ES-I3 (cell line): Measurements from ENCODE around the gene CDC45.
"Not testable (repeated sequence)": the region's sequence is repeated elsewhere in the genome, so short reads cannot be mapped to it uniquely, and the experiment has no call there.

Source experiments
- H3K36me3 ChIP-seq: 2 replicates; pipeline ENCODE4 v1.6.1; 2013; ENCODE audit warnings: mild to moderate bottlenecking, low read length, control low read depth, moderate library complexity; ENCODE audit not compliant: insufficient read depth
- H3K4me1 ChIP-seq: 2 replicates; pipeline ENCODE4 v1.6.1; 2013; ENCODE audit warnings: mild to moderate bottlenecking, control low read depth, low read length; ENCODE audit not compliant: insufficient read depth
- H3K9ac ChIP-seq: 2 replicates; pipeline ENCODE4 v1.6.1; 2013; ENCODE audit warnings: low read depth, mild to moderate bottlenecking, low read length, moderate library complexity
- H3K9me3 ChIP-seq: 2 replicates; pipeline ENCODE4 v1.6.1; 2013; ENCODE audit warnings: mild to moderate bottlenecking, low read length, moderate library complexity; ENCODE audit not compliant: control insufficient read depth, insufficient read depth

Gene CDC45

DNA sequence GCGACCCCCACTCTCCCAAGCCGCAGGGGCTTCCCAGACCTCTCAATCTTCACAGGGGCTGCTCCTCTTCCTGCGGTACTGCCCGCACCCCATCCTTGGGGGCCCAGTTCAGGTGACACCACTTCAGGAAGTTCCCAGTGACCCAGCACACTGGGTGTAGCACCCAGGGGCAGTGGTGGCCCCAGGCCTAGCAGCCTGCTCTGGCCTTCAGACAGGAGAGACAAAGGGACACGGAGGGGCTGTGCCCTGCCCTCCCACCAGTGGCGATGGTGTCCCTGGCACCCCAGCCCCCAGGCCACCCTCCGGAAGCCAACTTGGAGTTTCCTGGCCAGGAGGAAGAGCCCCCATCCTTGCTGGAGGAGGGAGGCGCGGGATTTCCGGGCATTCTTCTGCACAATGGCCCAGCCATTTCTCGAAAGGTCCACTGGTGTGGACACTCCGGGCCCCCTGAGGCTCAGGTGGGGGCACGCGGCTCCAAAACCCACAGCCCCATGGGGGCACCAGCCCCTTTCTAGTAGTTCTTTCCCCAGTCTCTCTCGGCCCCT, 45.5 kb downstream of the CDC45 start:
- Histone ChIP-seq H3K9me3 (no peaks in the 10 kb centered on the region), H3K9ac (0 out of 2 replicates have a peak overlapping the region, but pooled peaks have one; percentile 46), H3K36me3 (no peaks in the 10 kb centered on the region), H3K4me1 (no peaks in the 10 kb centered on the region)

DNA sequence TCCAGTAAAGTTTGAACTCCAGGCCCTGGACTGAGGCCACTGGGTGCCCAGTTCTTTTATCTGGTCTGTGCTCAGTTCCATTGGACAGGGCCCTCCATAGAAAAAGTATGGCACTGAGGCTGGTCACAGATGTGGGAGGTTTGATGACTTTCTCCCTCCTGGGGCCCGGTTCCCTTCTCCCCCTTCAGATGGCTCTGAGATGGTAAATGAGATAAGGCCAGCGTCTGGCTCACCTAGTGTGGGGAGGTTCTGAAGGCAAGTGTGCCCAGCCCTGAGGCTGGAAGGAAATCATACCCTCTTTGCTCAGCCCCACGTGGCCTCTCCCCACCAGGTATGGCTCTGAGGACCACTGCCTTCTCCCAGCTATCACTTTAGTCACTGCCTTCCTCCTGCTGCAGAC, 45.9 kb downstream of the CDC45 start:
- Histone ChIP-seq H3K9ac (no peak overlapping the region), H3K36me3 (no peaks in the 10 kb centered on the region), H3K4me1 (no peaks in the 10 kb centered on the region), H3K9me3 (no peaks in the 10 kb centered on the region)

DNA sequence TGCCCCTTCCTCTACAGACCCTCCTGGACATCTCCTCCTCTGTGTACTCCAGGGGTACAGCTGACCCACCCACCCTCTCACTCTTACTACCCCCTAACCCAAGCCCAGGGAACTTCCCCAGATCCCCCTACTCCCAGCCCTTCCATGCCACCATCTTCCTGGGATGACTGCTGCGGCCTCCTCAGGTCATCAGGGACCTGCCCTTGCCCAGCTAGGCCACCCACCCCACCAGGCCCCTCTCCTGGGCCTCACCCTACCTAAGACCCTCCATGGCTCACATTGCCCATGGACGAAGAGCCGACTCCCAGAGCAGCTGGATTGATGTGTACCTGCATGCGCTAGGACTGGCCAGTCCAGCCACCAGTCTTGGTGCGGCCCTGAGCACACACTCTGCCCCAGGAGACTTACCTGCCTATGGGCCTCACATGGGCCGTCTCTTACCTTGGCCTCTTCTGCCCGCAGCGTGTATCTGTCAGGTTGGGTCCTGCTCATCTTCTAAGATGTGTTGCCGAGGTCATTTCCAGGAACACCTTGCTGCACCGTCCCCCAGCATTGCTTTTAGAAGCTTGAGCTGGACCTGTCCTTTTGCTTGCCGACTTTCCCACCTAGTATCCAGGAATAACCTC, 46.5 kb downstream of the CDC45 start:
- Histone ChIP-seq H3K9ac (no peak overlapping the region), H3K9me3 (no peaks in the 10 kb centered on the region), H3K4me1 (no peaks in the 10 kb centered on the region)

DNA sequence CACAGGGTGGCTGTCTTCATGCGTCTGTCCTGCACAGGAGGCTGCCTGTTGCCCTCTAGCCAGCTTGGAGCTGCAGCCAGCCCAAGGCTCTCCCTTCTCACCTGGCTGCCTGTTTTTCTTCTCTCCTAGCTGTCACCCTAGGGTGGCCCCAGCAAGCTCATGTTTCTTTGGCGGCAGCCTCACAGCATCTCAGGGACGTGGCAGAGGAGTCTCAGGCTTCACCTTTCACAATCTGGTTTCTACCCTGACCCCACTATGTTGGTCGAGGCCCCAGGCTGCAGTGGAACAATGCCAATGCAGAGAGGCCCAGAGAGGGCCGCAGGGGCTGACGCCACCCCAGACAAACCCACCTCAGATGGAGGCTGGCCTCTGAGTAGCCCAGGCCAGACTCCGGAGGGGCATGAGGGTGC, 47.0 kb downstream of the CDC45 start:
- no peak overlapping the region for H3K9ac ChIP-seq
- H3K4me1 ChIP-seq: no peaks in the 10 kb centered on the region
- no peaks in the 10 kb centered on the region for H3K9me3 ChIP-seq
- no peaks in the 10 kb centered on the region for H3K36me3 ChIP-seq

More for the DNA sequence above, 46.5 kb downstream of the CDC45 start:
- H3K36me3 ChIP-seq: no peaks in the 10 kb centered on the region

DNA sequence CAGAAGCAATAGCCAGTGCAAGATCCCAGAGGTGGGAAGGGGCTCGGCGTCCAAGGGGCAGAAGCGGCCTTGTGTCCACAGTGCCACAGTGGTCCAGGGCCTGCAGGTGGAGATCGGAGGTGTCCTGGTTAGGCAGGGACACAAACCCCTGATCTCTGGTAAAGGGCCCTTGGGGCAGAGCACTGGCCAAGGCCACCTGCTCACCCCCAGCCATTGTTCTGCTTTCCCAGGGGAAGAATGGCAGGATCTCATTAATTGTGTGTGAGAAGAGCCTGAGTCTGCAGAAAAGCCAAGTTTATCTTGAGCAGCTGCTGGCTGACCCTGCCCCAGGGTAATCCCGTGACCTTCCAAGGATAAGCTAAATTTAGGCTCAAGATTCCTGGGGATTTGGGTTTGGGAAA, 47.6 kb downstream of the CDC45 start:
- no peaks in the 10 kb centered on the region for H3K9me3 ChIP-seq
- H3K9ac ChIP-seq: no peak overlapping the region

DNA sequence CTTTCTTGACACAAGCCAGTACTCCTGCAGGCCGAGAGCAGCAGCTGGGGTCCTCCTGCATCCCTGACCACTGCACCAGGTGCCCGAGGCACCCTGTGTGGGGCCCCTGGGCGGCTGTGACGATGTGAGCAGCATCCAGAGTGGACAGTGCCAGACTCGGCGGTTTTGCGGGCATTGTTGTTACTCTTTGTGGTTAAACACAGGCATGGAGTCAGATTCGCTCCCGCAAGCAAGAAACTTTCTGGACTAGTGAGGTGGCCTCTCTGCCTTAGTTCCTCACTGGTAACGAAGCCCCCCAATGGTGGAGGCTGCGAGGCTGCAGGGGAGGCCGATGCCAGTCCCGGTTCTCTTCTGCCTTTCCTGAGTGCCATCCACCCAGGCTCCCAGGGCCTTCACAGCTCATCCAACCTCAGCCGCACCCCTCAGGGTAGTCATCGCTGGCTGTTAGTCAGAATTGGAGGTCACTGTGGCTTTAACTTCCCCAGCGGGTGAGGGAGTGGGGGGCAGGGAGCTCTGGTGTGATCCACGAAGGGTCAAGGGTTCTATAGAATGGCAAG, 48.2 kb downstream of the CDC45 start:
- H3K4me1 ChIP-seq: no peaks in the 10 kb centered on the region
- H3K36me3 ChIP-seq: no peaks in the 10 kb centered on the region
- no peak overlapping the region for H3K9ac ChIP-seq
- no peaks in the 10 kb centered on the region for H3K9me3 ChIP-seq

More for the DNA sequence above, 47.6 kb downstream of the CDC45 start:
- Histone ChIP-seq H3K4me1 (no peaks in the 10 kb centered on the region), H3K36me3 (no peaks in the 10 kb centered on the region)

DNA sequence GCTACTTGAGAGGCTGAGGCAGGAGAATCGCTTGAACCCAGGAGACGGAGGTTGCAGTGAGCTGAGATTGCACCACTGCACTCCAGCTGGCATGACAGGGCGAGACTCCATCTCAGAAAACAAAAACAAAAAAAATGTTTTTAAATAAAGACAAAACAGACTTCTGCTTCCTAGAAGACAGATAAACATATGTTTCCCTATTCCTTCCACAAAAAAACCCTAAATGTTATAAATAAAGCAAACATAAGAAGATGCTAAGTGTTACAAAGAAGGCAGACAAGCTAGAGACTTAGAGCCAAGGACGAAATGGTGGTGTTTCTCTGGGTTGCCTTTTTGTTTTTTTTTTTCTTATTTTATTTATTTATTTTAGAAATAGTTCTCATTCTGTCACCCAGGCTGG, 50.1 kb downstream of the CDC45 start:
- H3K9me3 ChIP-seq: no peaks in the 10 kb centered on the region
- no peaks in the 10 kb centered on the region for H3K4me1 ChIP-seq
- H3K9ac ChIP-seq: no peak overlapping the region
- no peaks in the 10 kb centered on the region for H3K36me3 ChIP-seq

DNA sequence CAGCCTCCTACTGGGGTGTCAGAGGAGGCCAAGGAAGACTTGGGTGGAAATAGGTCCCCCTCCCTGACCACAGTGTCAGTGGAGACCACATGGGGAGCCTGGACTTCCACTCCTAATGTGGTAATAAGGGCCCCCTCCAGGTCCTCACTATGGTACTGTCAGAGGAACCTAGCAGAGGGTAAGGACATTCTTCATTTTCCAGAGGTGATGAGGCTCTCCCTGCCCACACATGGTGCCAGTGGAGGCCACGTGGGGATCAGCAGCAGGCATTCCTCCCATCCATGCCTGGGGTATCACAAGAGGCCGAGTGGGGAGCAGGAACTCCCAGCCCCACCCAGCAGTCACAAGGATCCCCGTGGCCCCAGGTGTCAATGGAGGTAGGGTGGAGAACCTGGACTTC, 51.0 kb downstream of the CDC45 start:
- Histone ChIP-seq H3K4me1 (no peaks in the 10 kb centered on the region), H3K9me3 (no peaks in the 10 kb centered on the region), H3K36me3 (no peaks in the 10 kb centered on the region), H3K9ac (no peak overlapping the region)

DNA sequence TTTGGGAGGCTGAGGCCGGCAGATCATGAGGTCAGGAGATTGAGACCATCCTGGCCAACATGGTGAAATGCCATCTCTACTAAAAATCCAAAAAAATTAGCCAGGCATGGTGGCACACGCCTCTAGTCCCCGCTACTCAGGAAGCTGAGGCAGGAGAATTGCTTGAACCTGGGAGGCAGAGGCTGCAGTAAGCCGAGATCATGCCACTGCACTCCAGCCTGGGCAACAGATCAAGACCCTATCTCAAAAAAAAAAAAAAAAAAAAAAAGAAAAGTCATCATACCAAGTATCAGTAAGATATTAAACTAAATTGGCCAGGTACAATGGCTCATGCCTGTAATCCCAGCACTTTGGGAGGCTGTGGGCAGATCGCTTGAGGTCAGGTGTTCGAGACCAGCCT, 51.6 kb downstream of the CDC45 start:
- H3K9me3 ChIP-seq, H3K36me3 ChIP-seq, H3K9ac ChIP-seq, H3K4me1 ChIP-seq: not testable (repeated sequence)

DNA sequence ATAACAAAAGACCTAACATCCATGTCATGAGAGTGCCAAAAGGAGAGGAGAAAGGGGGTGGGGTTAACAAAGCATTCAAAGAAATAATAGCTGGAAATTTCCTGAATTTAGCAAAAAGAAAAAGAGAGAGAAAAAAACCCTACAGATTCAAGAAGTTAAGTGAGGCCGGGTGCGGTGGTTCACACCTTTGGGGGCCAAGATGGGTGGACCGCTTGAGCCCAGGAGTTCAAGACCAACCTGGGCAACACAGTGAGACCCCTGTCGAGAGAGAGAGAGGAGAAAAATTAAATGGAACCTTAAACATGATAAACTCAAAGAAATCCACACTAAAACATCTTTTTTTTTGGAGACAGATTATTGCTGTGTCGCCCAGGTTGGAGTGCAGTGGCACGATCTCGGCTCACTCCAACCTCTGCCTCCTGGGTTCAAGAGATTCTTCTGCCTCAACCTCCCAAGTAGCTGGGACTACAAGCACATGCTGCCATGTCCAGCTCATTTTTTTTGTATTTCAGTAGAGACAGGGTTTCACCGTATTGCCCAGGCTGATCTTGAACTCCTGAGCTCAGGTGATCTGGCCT, 53.4 kb downstream of the CDC45 start:
- Histone ChIP-seq H3K9me3 (no peaks in the 10 kb centered on the region), H3K36me3 (no peaks in the 10 kb centered on the region), H3K4me1 (no peaks in the 10 kb centered on the region), H3K9ac (no peak overlapping the region)

DNA sequence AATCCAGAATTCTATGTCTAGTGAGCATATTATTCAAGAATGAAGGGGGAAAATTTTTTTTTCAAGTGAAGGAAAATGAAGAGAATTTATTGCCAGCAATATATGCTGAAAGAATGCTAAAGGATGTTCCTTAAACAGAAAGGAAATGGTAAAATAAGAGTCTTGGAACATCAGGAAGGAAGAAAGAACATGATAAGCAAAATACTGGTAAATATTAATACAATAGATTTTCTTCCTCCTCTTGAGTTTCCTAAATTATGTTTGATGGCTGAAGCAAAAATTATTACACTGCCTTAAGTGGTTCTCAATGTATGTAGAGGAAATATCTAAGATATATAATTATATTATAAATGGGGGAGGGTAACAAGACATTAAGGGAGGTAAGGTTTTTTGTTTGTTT, 54.1 kb downstream of the CDC45 start:
- H3K9ac ChIP-seq: no peak overlapping the region
- no peaks in the 10 kb centered on the region for H3K36me3 ChIP-seq
- no peaks in the 10 kb centered on the region for H3K9me3 ChIP-seq
- no peaks in the 10 kb centered on the region for H3K4me1 ChIP-seq

DNA sequence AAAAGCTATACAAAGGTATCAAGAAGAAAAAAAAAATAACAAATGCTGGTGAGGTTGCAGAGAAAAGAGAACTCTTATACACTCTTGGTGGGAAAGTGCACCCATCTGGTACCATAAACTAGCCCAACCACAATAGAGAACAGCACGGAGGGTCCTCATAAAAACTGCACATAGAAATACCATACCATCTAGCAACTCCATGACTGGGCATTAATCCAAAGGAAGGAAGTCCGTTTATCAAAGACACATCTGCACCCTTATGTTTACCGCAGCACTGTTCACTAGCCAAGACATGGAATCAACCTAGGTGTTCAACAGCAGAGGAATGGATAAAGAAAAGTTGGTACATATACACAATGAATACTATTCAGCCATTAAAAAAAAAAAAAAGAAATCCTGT, 55.3 kb downstream of the CDC45 start:
- no peaks in the 10 kb centered on the region for H3K36me3 ChIP-seq
- H3K9ac ChIP-seq: no peak overlapping the region
- no peaks in the 10 kb centered on the region for H3K9me3 ChIP-seq

DNA sequence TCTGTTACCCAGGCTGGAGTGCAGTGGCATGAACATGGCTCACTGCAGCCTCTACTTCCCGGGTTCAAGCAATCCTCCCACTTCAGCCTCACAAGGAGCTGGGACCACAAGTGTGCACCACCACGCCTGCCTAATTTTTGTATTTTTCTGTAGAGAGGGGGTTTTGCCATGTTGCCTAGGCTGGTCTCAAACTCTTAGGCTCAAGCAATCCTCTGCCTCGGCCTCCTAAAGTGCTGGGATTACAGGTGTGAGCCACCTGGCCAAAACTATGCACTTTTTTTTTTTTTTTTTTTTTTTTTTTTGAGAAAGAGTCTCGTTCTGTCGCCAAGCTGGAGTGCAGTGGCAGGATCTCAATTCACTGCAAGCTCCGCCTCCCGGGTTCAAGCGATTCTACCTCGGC, 56.8 kb downstream of the CDC45 start:
- H3K9ac ChIP-seq: no peak overlapping the region
- no peaks in the 10 kb centered on the region for H3K9me3 ChIP-seq
- H3K4me1 ChIP-seq: no peaks in the 10 kb centered on the region
- no peaks in the 10 kb centered on the region for H3K36me3 ChIP-seq

More for the DNA sequence above, 55.3 kb downstream of the CDC45 start:
- H3K4me1 ChIP-seq: no peaks in the 10 kb centered on the region

DNA sequence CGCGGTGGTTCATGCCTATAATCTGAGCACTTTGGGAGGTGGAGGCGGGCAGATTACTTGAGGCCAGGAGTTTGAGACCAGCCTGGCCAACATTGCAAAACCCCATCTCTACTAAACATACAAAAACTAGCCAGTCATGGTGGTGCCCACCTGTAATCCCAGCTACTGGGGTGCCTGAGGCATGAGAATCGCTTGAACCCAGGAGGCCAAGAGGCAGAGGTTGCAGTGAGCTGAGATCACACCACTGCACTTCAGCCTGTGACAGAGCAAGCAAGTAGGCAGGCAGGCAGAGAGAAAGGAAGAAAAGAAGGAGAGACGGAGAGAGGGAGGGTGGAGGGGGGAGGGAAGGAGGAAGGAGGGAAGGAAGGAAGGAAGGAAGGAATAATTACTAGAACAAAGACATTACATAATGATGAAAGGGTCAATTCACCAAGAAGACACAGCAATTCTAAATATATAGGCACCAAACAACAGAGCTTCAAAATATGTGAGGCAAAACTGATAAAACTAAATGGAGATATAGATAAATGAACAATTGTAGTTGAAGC, 58.3 kb downstream of the CDC45 start:
- Histone ChIP-seq H3K4me1 (no peaks in the 10 kb centered on the region), H3K9ac (no peak overlapping the region), H3K9me3 (no peaks in the 10 kb centered on the region), H3K36me3 (no peaks in the 10 kb centered on the region)

DNA sequence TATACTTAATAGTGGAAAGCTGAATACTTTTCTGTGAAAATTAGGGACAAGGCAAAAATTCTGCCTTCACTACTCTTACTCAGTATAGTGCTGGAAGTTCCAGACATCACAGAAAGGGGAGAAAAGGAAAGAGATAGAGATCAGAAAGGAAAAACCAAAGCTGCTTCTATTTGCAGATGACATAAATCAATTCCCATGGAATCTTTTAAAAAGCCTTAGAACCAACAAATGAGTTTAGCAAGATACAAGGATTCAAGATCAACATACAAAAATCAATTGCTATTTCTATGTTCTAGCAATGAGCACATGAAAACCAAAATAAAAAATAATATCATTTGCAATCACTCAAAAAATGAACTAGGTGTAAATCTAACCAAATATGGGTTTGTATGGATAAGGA, 60.7 kb downstream of the CDC45 start:
- H3K9ac ChIP-seq: no peak overlapping the region
- H3K36me3 ChIP-seq: no peaks in the 10 kb centered on the region
- peaks cover 2% of the 10 kb centered on the region; the same call in 1 of the 2 replicates for H3K4me1 ChIP-seq
- H3K9me3 ChIP-seq: no peaks in the 10 kb centered on the region
